Duodenal mucosa (tissue), 2 donors: ENCODE data around the gene MRPL37.
"Not testable (repeated sequence)": the region's sequence is repeated elsewhere in the genome, so short reads cannot be mapped to it uniquely, and the experiment has no call there.

Experiments
- H3K27ac ChIP-seq: one replicate; pipeline ENCODE4 v1.7.0; 2013; ENCODE audit warnings: low read depth, low read length
- H3K27me3 ChIP-seq, 2 donors: one replicate each; pipeline ENCODE4 v1.7.0; 2013; ENCODE audit warnings: low read length in 2 of 2, control low read depth in 1 of 2; ENCODE audit not compliant: insufficient read depth in 2 of 2, control insufficient read depth in 1 of 2
- H3K36me3 ChIP-seq, 2 donors: one replicate each; pipeline ENCODE4 v1.7.0; 2013; ENCODE audit warnings: low read length in 2 of 2, control low read depth in 1 of 2; ENCODE audit not compliant: insufficient read depth in 2 of 2, control insufficient read depth in 1 of 2
- H3K4me1 ChIP-seq, 2 donors: one replicate each; pipeline ENCODE4 v1.7.0; 2013; ENCODE audit warnings: low read length in 2 of 2, control low read depth in 1 of 2; ENCODE audit not compliant: insufficient read depth in 2 of 2, control insufficient read depth in 1 of 2
- H3K4me3 ChIP-seq, 2 donors: one replicate each; pipeline ENCODE4 v1.7.0; 2013; ENCODE audit warnings: low read length in 2 of 2, low read depth in 1 of 2
- H3K9ac ChIP-seq, 2 donors: one replicate each; pipeline ENCODE4 v1.7.0; 2013; ENCODE audit warnings: low read length in 2 of 2, low read depth in 1 of 2
- H3K9me3 ChIP-seq, 2 donors: one replicate each; pipeline ENCODE4 v1.7.0; 2013; ENCODE audit warnings: low read length in 2 of 2, control low read depth in 1 of 2; ENCODE audit not compliant: control insufficient read depth in 1 of 2

MRPL37 gene

DNA sequence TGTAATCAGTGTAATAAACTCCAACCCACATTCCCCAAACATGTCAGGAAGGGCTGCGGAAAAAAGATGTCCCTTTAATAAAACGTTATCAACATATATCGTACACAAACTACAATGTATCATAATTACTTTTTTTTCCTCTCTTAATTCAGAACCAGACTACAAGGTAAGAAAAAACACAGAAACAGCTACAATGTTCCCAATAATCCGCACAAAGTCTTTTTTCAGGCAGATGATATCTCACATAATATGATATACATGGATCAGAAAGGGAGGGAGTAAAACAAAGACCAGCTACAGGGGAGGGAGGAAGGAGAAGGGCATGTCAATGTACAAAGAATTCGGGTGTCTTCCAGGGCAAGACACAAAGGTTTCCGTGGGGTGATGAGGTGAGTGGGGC lies 25.4 kb downstream of the MRPL37 start:
- peaks cover 0 to 12% of the 10 kb centered on the region in 2 donors for H3K4me1 ChIP-seq
- peaks cover 2 to 33% of the 10 kb centered on the region in 2 donors for H3K36me3 ChIP-seq
- no peak overlapping the region for H3K4me3 ChIP-seq
- H3K9me3 ChIP-seq: no peaks in the 10 kb centered on the region
- no peak overlapping the region for H3K9ac ChIP-seq
- H3K27ac ChIP-seq: no peak overlapping the region
- no peaks in the 10 kb centered on the region for H3K27me3 ChIP-seq

DNA sequence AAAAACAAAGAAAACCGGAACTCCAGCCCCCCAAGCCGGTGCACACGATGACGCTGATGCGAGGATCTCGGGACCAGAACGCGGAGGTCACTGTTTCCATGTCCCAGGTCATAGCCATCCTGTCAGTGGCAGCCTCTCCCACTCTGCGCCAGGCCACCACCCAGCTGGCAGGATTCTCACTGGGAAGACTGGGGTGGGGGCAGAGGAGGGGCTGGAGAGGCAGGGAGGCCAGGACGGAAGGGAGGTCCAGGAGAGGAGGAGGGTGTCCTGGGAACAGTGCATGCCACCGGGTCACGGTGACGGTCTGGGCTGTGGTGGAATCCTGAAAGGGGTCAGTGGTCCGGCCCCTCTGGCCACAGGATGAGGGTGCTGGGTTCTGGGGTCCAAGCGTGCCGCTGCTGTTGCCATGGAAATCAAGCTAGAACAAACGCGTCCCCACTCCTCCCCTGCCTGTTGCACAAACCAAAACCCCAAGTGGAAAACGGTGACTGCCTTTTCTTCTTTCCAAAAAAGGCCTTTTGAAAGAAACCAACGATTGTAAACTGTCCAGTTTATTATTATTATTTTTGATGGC lies 26.1 kb downstream of the MRPL37 start:
- Histone ChIP-seq H3K27ac (no peak overlapping the region), H3K9me3 (no peaks in the 10 kb centered on the region), H3K4me1 (peaks cover 0 to 9% of the 10 kb centered on the region in 2 donors), H3K36me3 (peaks cover 2 to 33% of the 10 kb centered on the region in 2 donors), H3K27me3 (no peaks in the 10 kb centered on the region), H3K4me3 (no peak overlapping the region), H3K9ac (no peak overlapping the region)

DNA sequence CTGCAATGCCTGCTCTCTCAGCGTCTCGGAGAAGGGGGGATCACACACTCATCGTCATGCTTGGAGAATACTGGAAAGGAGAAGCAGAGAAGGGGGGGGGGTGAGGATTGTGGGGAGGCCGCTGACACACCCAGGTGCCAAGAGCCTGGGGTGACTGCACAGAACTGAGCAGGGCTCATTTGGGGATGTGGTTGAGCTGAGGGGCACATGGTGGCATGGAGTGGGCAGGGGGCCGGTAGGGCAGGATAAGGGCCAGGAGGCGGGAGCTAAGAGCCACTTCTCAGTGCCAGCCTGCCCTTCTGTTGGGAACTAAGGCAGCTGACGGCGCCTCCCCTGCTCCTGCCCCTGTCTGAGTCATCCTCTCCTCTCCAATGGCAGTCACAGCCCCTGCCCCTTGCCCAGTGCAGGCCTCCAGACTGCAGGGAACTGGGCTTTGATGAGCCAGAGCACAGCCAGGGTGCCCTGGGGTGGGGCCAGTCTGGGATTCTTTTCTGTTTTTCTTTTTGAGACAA lies 27.2 kb downstream of the MRPL37 start:
- Histone ChIP-seq H3K4me1 (peaks cover 0 to 2% of the 10 kb centered on the region in 2 donors), H3K27ac (no peak overlapping the region), H3K36me3 (peaks cover 2 to 26% of the 10 kb centered on the region in 2 donors), H3K4me3 (no peak overlapping the region), H3K9me3 (no peaks in the 10 kb centered on the region), H3K27me3 (no peaks in the 10 kb centered on the region), H3K9ac (no peak overlapping the region)

DNA sequence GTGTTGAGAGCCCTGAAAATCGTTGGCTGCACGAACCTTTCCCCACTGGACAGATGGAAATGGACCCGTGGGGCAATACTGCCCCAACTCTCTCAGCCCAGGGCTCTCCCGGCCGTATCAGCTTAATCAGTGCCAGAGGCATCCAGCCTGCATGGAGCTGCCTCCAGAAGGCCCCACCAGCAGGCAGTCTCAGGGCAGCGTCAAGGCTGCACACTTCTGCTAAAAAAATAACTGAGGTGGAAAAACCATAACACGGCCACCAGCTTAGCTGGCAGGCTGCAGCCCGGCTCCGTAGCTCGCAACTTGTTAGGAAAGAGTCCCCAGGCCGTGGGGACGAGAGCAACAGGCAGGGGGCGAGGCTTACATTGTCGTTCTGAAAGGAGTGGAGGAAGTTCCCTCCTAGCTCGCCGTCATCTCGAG lies 27.9 kb downstream of the MRPL37 start:
- Histone ChIP-seq H3K9me3 (no peaks in the 10 kb centered on the region), H3K9ac (no peak overlapping the region), H3K27ac (no peak overlapping the region), H3K36me3 (peaks cover 2 to 26% of the 10 kb centered on the region in 2 donors), H3K4me1 (no peaks in the 10 kb centered on the region), H3K4me3 (no peak overlapping the region), H3K27me3 (no peaks in the 10 kb centered on the region)

DNA sequence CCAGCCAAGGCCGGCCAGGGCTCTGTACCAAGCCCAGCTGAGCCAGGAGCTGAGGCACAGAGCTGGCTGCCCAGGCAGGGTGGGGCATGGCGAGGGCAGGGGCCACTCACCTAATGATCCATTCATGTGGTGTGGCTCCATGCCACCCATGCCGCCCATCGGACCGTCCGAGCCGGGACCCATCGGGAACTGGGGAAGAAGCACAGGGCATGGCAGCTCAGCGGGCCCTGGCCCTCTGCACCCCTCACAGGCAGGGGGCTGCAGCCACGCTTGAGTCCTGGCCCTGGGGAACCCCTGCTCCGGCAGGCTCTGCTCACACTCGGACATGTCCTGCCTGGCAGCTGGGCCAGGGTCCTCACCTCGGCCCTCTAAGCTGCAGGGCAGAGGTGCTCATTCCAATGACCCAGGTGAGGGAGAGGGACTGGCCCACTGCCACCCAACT lies 28.7 kb downstream of the MRPL37 start:
- H3K27ac ChIP-seq: no peak overlapping the region
- H3K4me1 ChIP-seq: no peaks in the 10 kb centered on the region
- no peak overlapping the region for H3K4me3 ChIP-seq

DNA sequence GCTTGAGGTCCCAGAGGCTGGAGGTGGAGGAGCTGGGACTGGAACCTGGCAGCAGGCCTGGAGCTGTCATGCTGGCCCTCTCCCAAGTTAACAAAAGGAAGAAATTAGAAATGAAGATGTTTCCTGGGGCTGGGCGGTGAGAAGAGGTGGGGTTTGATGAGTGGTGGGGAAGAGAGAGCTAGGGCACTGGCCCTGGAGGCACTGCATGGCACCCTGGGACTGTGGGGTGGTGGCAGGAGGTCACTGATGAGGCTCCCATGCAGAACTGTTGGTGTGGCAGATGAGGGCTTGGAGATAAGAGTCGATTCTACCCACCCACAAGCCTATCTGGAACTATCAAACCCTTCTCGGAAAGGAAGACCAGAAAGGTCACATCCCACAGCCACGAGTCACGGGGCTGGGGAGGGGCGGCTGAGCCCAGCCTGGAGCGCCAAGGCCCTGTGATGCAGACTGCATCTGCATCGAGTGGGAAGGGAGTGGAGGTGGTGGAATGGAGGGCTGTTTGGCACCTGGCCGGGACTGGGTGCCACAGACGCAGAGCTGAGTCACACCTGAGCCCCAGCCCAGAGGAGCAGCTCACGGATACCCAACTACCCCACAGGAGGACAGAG lies 29.4 kb downstream of the MRPL37 start:
- H3K4me3 ChIP-seq: no peak overlapping the region
- no peak overlapping the region for H3K9ac ChIP-seq
- no peak overlapping the region for H3K27ac ChIP-seq

More for the DNA sequence above, 28.7 kb downstream of the MRPL37 start:
- Histone ChIP-seq H3K9me3 (no peaks in the 10 kb centered on the region), H3K9ac (no peak overlapping the region), H3K36me3 (peaks cover 2 to 26% of the 10 kb centered on the region in 2 donors), H3K27me3 (no peaks in the 10 kb centered on the region)

GRCh38 chr1:54230507-54231339 lies 30.8 kb downstream of the MRPL37 start:
- Histone ChIP-seq H3K4me3 (no peak overlapping the region), H3K27me3 (no peaks in the 10 kb centered on the region), H3K9ac (no peak overlapping the region), H3K9me3 (no peaks in the 10 kb centered on the region), H3K4me1 (no peaks in the 10 kb centered on the region), H3K36me3 (peaks cover 0 to 26% of the 10 kb centered on the region in 2 donors), H3K27ac (no peak overlapping the region)

More for the DNA sequence above, 29.4 kb downstream of the MRPL37 start:
- Histone ChIP-seq H3K27me3 (no peaks in the 10 kb centered on the region), H3K36me3 (peaks cover 2 to 26% of the 10 kb centered on the region in 2 donors), H3K9me3 (no peaks in the 10 kb centered on the region), H3K4me1 (no peaks in the 10 kb centered on the region)

- H3K9ac ChIP-seq, H3K4me1 ChIP-seq, H3K27ac ChIP-seq, H3K4me3 ChIP-seq, H3K9me3 ChIP-seq, H3K27me3 ChIP-seq: not testable (repeated sequence)
- peaks cover 14 to 37% of the 10 kb centered on the region in 2 donors for H3K36me3 ChIP-seq
Measured at GRCh38 chr1:54233196-54233595, 33.2 kb downstream of the MRPL37 start.

- Histone ChIP-seq H3K4me1 (no peaks in the 10 kb centered on the region), H3K4me3 (no peak overlapping the region), H3K36me3 (peaks cover 15 to 35% of the 10 kb centered on the region in 2 donors)
Measured at GRCh38 chr1:54234284-54234683, 34.3 kb downstream of the MRPL37 start.

GRCh38 chr1:54237586-54237985 lies 37.6 kb downstream of the MRPL37 start:
- H3K4me3 ChIP-seq: no peak overlapping the region
- H3K27me3 ChIP-seq: no peaks in the 10 kb centered on the region
- no peaks in the 10 kb centered on the region for H3K4me1 ChIP-seq
- no peak overlapping the region for H3K9ac ChIP-seq
- no peaks in the 10 kb centered on the region for H3K9me3 ChIP-seq
- no peak overlapping the region for H3K27ac ChIP-seq
- H3K36me3 ChIP-seq: peaks cover 20 to 50% of the 10 kb centered on the region in 2 donors

More at GRCh38 chr1:54234284-54234683, 34.3 kb downstream of the MRPL37 start:
- Histone ChIP-seq H3K9ac (no peak overlapping the region), H3K27ac (no peak overlapping the region), H3K9me3 (no peaks in the 10 kb centered on the region), H3K27me3 (no peaks in the 10 kb centered on the region)
